Measurements from ENCODE around the gene EPHA3.

- TF ChIP-seq POLR2A (IDR thresholded peaks at IDR 0.05; ENCODE audit: low read depth, low read length): no peak
- TF ChIP-seq TAF1 (IDR thresholded peaks at IDR 0.05; ENCODE audit: low read depth, low read length): no peak
- TF ChIP-seq POU2F2 (IDR thresholded peaks at IDR 0.05; ENCODE audit: low read depth, low read length): no peak
- TF ChIP-seq POLR2AphosphoS5 (IDR thresholded peaks at IDR 0.05; ENCODE audit: low read depth, low read length): no peak
Observed at GRCh38 chr3:89186456-89186855, 79.0 kb downstream of the EPHA3 start.
